Calu3 (cell line): ENCODE results near the gene PIM2. TPM values are rescaled to one million over a fixed set of nuclear protein-coding genes. Genes with fewer than 3 reads are reported as not detected.

Experiments used
- BruUV-seq: library from RNA; stranded (reverse); fragments of 400-500 nt; replicated peaks from 2 replicates; lab custom pipeline; 2021; lab: Mats Ljungman, UMichigan
- CTCF ChIA-PET: fragments of 300-600 bp; sonication (Branson Sonifier 250); formaldehyde crosslinking; loops from one replicate; lab custom pipeline; 2022; ENCODE audit warnings: antibody characterized with exemption; lab: Charles Lee
- DNase-seq: peaks from one replicate; pipeline ENCODE4 v3.0.0; 2022
- H3K27ac Mint-ChIP-seq: one replicate; pipeline ENCODE4 v1.8.0; 2022; ENCODE audit warnings: mixed read lengths; ENCODE audit not compliant: unreplicated experiment
- H3K27me3 Mint-ChIP-seq: one replicate; pipeline ENCODE4 v1.8.0; 2022; ENCODE audit warnings: mixed read lengths; ENCODE audit not compliant: unreplicated experiment
- H3K36me3 Mint-ChIP-seq: one replicate; pipeline ENCODE4 v1.8.0; 2022; ENCODE audit warnings: mild to moderate bottlenecking, moderate library complexity, mixed read lengths; ENCODE audit not compliant: insufficient read depth, unreplicated experiment
- H3K4me1 Mint-ChIP-seq: one replicate; pipeline ENCODE4 v1.8.0; 2022; ENCODE audit warnings: mild to moderate bottlenecking, low read depth, mixed read lengths; ENCODE audit not compliant: unreplicated experiment
- H3K4me3 Mint-ChIP-seq: one replicate; pipeline ENCODE4 v1.8.0; 2022; ENCODE audit warnings: mild to moderate bottlenecking, low read depth, moderate library complexity, mixed read lengths; ENCODE audit not compliant: unreplicated experiment
- H3K9me3 Mint-ChIP-seq: one replicate; pipeline ENCODE4 v1.8.0; 2022; ENCODE audit warnings: low read depth, mixed read lengths; ENCODE audit not compliant: unreplicated experiment
- CTCF ChIP-seq: fragments of 200-600 bp; IDR thresholded peaks from one replicate; pipeline ENCODE4 v1.8.0; 2022; ENCODE audit warnings: antibody characterized with exemption; ENCODE audit not compliant: unreplicated experiment
- intact Hi-C: fragments of 100-400 bp; cut with micrococcal nuclease; formaldehyde crosslinking; loops from one replicate; pipeline ENCODE4 v1.10.0; 2022; ENCODE audit not compliant: unreplicated experiment
- total RNA-seq: library from RNA; stranded (reverse); gene quantifications from 2 replicates; pipeline ENCODE4 v1.2.3, GENCODE V29; 2022

The PIM2 gene
- total RNA-seq, 1 experiment from 2014 or later: 13.9 TPM

GRCh38 chrX:48923771-48924170, 4.9 kb upstream of the PIM2 start:
- CTCF ChIA-PET: no interaction called here
- no peak for TF ChIP-seq CTCF
- Mint-ChIP-seq H3K9me3 (no peaks in the 10 kb centered on the region), H3K4me3 (no peak overlapping the region), H3K4me1 (peaks cover 8% of the 10 kb centered on the region), H3K36me3 (peaks cover 34% of the 10 kb centered on the region), H3K27me3 (no peaks in the 10 kb centered on the region), H3K27ac (no peak overlapping the region)
- DNase-seq: no peak
- intact Hi-C loops: no loop called here
- BruUV-seq: no TSS peak

- no peak for DNase-seq
- Mint-ChIP-seq H3K36me3 (peaks cover 46% of the 10 kb centered on the region), H3K4me3 (no peak overlapping the region), H3K27ac (no peak overlapping the region), H3K27me3 (no peaks in the 10 kb centered on the region), H3K4me1 (peaks cover 17% of the 10 kb centered on the region), H3K9me3 (no peaks in the 10 kb centered on the region)
- intact Hi-C loops: no loop called here
- no TSS peak for BruUV-seq
- TF ChIP-seq CTCF: no peak
- CTCF ChIA-PET: interaction anchor here (0.6 kb wide), 1 partner anchor 225 kb away, joined by 3 read pairs; no protein-coding TSS in a partner anchor
Observed at GRCh38 chrX:48920718-48921104, 1.9 kb upstream of the PIM2 start.

- Mint-ChIP-seq H3K27me3 (no peaks in the 10 kb centered on the region), H3K9me3 (no peaks in the 10 kb centered on the region), H3K27ac (no peak overlapping the region), H3K36me3 (peaks cover 42% of the 10 kb centered on the region), H3K4me1 (peaks cover 17% of the 10 kb centered on the region), H3K4me3 (peak overlapping the region; percentile 97)
- no peak for DNase-seq
- CTCF ChIA-PET: interaction anchor here (0.6 kb wide), 1 partner anchor 224 kb away, joined by 3 read pairs; no protein-coding TSS in a partner anchor
- BruUV-seq: no TSS peak
- TF ChIP-seq CTCF: no peak
- intact Hi-C loops: loop anchor here (2.0 to 10.0 kb wide), 3 partner anchors 55 to 121 kb away; partner anchors contain the start of gene HDAC6
Observed at GRCh38 chrX:48919947-48920717, 1.3 kb upstream of the PIM2 start.

GRCh38 chrX:48919360-48919841, 577 bp upstream of the PIM2 start:
- peak; percentile 22 for DNase-seq
- Mint-ChIP-seq H3K36me3 (peaks cover 42% of the 10 kb centered on the region), H3K27ac (peak overlapping the region; percentile 90), H3K4me1 (peaks cover 17% of the 10 kb centered on the region), H3K27me3 (no peaks in the 10 kb centered on the region), H3K9me3 (no peaks in the 10 kb centered on the region), H3K4me3 (peak overlapping the region; percentile 97)
- no peak for TF ChIP-seq CTCF
- BruUV-seq: no TSS peak
- CTCF ChIA-PET: no interaction called here
- intact Hi-C loops: loop anchor here (2.0 to 10.0 kb wide), 3 partner anchors 55 to 121 kb away; partner anchors contain the start of gene HDAC6
